HG03159 (cell line): Measurements from ENCODE around the gene P2RY8.

Source experiments
- ATAC-seq: cut with Tn5 transposase; IDR thresholded peaks from one replicate; pipeline ENCODE4 v1.9.1; 2021; ENCODE audit warnings: mild to moderate bottlenecking, moderate library complexity; ENCODE audit not compliant: unreplicated experiment

P2RY8 gene

GRCh38 chrX:1421433-1422134 lies 115.4 kb downstream of the P2RY8 start:
- ATAC-seq, result no peak

DNA sequence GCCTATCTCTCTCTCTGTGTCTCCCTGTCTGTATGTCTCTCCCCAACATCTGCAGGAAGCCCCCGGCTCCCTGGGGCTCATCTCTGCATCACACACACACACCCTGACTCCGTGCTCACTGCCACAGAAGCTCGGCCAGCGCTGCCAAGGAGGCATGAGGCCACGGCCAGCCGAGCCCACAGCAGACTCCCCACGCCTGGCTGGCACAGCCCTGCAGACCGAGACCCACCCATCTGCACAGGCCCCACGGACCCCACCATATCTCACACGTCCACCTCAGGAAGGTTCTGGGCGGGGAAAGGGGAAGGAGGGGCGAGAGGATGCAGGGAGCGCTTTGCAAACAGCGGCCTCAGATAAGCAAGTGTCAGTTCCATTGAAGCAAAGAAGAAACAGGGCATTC lies 116.6 kb downstream of the P2RY8 start:
- ATAC-seq, result no peak

GRCh38 chrX:1419545-1420355 lies 117.2 kb downstream of the P2RY8 start:
- ATAC-seq, result no peak

- no peak for ATAC-seq
Measured at GRCh38 chrX:1418901-1419544, 118.0 kb downstream of the P2RY8 start.

DNA sequence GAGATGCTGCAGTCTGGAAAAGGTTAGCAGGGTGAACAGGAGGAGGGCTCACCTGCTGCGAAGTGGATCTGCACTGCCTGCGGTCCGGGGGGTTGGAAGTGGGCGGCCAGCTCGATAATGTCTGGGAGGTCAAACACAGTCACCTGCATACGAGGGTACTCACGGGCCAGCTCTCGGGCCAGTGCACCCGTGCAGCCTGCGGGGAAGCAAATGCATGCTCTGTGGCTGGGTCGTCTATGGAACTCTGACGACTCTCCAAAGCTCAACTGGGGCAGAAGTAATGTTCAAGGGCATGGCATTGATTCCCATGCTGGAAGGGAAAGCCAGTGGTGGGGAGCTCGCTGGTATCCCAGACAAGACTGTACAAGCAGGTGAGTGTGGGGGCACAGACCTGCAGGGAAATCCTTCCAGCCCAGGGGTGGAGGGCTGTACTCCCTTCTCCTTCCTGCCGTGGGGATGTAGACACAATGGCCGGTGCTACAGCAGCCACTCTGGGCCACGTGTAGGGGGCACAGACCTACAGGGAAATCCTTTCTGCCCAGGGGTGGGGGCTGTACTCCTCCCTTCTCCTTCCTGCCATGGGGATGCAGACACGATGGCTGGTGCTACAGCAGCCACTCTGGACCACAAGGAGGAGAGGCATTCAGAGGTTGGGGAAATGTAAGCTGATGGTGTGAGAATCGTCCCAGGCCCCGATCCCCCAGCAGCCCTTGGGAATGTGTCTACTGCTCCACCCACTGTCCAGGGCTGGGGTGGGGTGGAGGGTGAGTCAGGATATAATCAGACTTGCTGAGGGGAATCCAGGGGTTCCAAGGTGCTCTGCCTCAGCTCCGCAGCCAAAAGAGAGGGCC lies 118.8 kb downstream of the P2RY8 start:
- no peak for ATAC-seq

DNA sequence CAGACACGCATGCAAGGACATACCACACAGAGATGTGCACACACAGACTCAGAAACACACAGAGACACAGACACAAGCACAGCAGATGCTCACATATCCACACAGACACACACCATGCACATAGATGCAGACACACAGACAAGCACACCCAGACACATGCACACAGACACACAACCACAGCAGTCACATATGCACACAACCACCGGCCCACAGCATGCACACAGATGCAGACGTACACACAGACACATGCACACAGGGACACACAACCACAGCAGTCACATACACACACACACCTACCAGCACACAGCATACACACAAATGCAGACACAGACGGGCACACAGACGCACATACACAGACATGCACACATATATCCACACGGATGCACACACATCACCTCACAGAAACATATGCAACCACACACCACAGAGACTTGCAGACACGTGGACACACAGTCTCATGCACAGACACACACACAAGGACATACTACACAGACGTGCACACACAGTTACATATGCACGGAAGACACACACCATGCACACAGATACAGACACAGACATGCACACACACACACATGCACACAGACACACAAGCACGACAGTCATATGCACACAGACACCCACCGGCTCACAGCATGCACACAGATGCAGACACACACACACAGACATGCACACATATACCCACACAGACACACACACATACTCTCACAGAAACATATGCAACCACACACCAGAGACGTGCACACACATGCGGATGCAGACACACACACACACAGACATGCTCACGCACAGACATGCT lies 119.8 kb downstream of the P2RY8 start:
- ATAC-seq, result no peak

GRCh38 chrX:1416327-1416784 lies 120.6 kb downstream of the P2RY8 start:
- ATAC-seq, result no peak
